Measurements from ENCODE around the gene HLA-DRB1.
"Not testable (repeated sequence)": the region's sequence is repeated elsewhere in the genome, so short reads cannot be mapped to it uniquely, and the experiment has no call there.

Gene HLA-DRB1

GRCh38 chr6:32554116-32554965 lies 35.3 kb downstream of the HLA-DRB1 start:
- no peak for FAIRE-seq

DNA sequence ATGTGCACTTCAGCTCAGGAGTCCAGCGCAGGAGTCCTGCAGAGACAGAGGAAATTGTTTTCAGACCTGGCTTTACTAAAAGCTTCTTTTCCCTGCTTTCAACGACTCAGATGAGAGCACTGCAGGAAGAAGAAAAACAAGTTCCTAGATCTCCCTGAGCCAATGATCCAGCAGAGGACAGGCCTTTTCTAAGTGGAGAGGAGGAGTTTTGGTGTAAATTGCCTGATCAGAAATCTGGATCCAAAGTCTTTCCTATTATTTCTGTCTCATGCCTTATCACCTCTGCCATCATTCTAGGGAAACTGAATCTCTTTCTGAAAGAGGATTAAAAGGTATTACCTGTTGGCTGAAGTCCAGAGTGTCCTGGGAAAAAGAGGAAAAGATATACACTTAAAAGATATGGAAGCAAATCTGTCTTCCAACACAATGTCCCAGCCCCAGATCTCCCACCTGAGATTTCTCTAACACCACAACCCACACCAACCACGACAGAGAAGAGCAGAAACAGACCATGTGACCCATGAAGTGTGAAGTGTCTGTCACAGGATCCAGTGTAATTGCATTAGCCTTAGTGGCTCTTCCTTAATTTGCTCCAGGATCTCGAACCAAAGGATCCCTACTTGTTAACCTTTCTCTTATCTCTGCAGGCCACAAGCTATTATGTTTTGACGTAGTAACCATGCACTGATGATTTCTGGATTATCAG lies 36.5 kb downstream of the HLA-DRB1 start:
- no peak for FAIRE-seq

GRCh38 chr6:32551410-32551809 lies 38.2 kb downstream of the HLA-DRB1 start:
- FAIRE-seq = no peak

DNA sequence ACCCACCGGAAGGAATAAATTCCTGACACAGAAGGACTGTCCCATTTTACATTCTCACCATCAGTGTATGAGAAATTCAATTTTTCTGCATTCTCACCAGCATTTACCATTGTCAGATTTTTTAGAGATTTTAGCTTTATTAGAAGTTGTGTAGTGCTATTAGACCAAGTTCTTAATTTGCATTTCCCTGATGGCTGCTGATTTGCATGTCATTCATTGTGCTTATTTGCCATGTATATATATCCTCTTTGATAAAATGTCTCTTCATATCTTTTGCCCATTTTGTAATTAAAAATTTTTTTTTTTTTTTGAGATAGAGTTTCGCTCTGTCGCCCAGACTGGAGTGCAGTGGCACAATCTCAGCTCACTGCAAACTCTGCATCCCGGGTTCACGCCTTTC lies 49.8 kb downstream of the HLA-DRB1 start:
- FAIRE-seq = no peak

GRCh38 chr6:32530431-32530793 lies 59.2 kb downstream of the HLA-DRB1 start:
- not testable (repeated sequence) for FAIRE-seq

- FAIRE-seq = no peak
Observed at GRCh38 chr6:32529697-32530430, 59.8 kb downstream of the HLA-DRB1 start, which contains the start of gene HLA-DRB5. Gene HLA-DRB5, minus strand, starts transcription at chr6:32530287. Its CDS starts 63 bp downstream, at chr6:32530224.

All from islet of Langerhans (tissue), 1 donor.